GM19463 (cell line): ENCODE data around the gene ZNF668.
"Not testable (repeated sequence)": the region's sequence is repeated elsewhere in the genome, so short reads cannot be mapped to it uniquely, and the experiment has no call there.

ENCODE experiments used
- ATAC-seq: cut with Tn5 transposase; IDR thresholded peaks from one replicate; pipeline ENCODE4 v1.9.1; 2021; ENCODE audit warnings: mild to moderate bottlenecking, moderate library complexity; ENCODE audit not compliant: unreplicated experiment

ZNF668 gene

GRCh38 chr16:31016018-31016417 is 58.0 kb downstream of the ZNF668 start:
- ATAC-seq = no peak

- not testable (repeated sequence) for ATAC-seq
These were observed 60.7 kb downstream of the ZNF668 start for GRCh38 chr16:31013292-31013691.

DNA sequence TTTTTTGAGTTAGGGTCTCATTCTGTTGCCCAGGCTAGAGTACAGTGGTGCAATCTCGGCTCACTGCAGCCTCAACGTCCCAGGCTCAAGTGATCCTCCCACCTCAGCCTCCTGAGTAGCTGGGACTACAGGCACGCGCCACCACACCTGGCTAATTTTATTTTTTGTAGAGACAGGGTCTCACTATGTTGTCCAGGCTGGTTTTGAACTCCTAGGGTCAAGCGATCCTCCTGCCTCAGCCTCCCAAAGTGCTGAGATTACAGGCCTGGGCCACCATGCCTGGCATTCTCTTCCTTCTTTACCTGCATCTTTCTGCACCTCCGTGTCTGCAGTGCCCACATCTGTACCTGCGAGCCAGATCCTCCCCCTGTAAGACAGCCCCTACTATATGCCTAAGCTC is 62.2 kb downstream of the ZNF668 start:
- not testable (repeated sequence) for ATAC-seq
